Progenitor cell of endocrine pancreas (in vitro differentiated cells): ENCODE data around the gene PCCA. TPM values are rescaled to one million over a fixed set of nuclear protein-coding genes. Genes with fewer than 3 reads are reported as not detected.

Experiments
- DNase-seq: peaks from one replicate; pipeline ENCODE4 v3.0.0; 2021; ENCODE audit warnings: low spot score; ENCODE audit not compliant: unreplicated experiment
- H3K27ac Mint-ChIP-seq: 2 replicates; pipeline ENCODE4 v1.8.0; 2021; ENCODE audit warnings: mild to moderate bottlenecking, moderate library complexity, mixed read lengths
- H3K27me3 Mint-ChIP-seq: 2 replicates; pipeline ENCODE4 v1.8.0; 2021; ENCODE audit warnings: mixed read lengths
- H3K36me3 Mint-ChIP-seq: 2 replicates; pipeline ENCODE4 v1.8.0; 2022; ENCODE audit warnings: mixed read lengths; ENCODE audit not compliant: insufficient read depth
- H3K4me1 Mint-ChIP-seq: 2 replicates; pipeline ENCODE4 v1.8.0; 2021; ENCODE audit warnings: low read depth, mixed read lengths
- H3K4me3 Mint-ChIP-seq: 2 replicates; pipeline ENCODE4 v1.8.0; 2021; ENCODE audit warnings: low read depth, mild to moderate bottlenecking, moderate library complexity, mixed read lengths
- H3K9me3 Mint-ChIP-seq: 2 replicates; pipeline ENCODE4 v1.8.0; 2021; ENCODE audit warnings: low read depth, mixed read lengths
- CTCF ChIP-seq: fragments of 200-600 bp; sonication (generic); IDR thresholded peaks from one replicate; pipeline ENCODE4 v1.5.0; 2021; ENCODE audit warnings: antibody characterized with exemption, mild to moderate bottlenecking; ENCODE audit not compliant: unreplicated experiment
- total RNA-seq: library from RNA; stranded (reverse); gene quantifications from 2 replicates; pipeline ENCODE4 v1.2.1, GENCODE V29; 2021

Gene PCCA
- total RNA-seq, 1 donor from 2014 or later, result 48.1 TPM

GRCh38 chr13:100397627-100398026 lies 308.7 kb downstream of the PCCA start:
- Mint-ChIP-seq H3K4me3 (no peak overlapping the region), H3K27ac (no peak overlapping the region), H3K9me3 (peaks cover 3% of the 10 kb centered on the region), H3K4me1 (peaks cover 2% of the 10 kb centered on the region), H3K27me3 (no peaks in the 10 kb centered on the region), H3K36me3 (peaks cover 10% of the 10 kb centered on the region)
- no peak for TF ChIP-seq CTCF
- no peak for DNase-seq

GRCh38 chr13:100398360-100398759 lies 309.5 kb downstream of the PCCA start:
- peaks cover 2% of the 10 kb centered on the region for H3K4me1 Mint-ChIP-seq
- no peak for TF ChIP-seq CTCF
- H3K9me3 Mint-ChIP-seq, result peaks cover 10% of the 10 kb centered on the region
- peaks cover 17% of the 10 kb centered on the region for H3K36me3 Mint-ChIP-seq
- DNase-seq, result no peak
- no peak overlapping the region for H3K4me3 Mint-ChIP-seq
- H3K27ac Mint-ChIP-seq, result no peak overlapping the region
- H3K27me3 Mint-ChIP-seq, result no peaks in the 10 kb centered on the region

- Mint-ChIP-seq H3K9me3 (peaks cover 18% of the 10 kb centered on the region), H3K4me1 (peaks cover 2% of the 10 kb centered on the region), H3K27me3 (no peaks in the 10 kb centered on the region), H3K27ac (no peak overlapping the region), H3K36me3 (peaks cover 26% of the 10 kb centered on the region), H3K4me3 (no peak overlapping the region)
- TF ChIP-seq CTCF, result no peak
- no peak for DNase-seq
Observed at GRCh38 chr13:100399455-100399854, 310.6 kb downstream of the PCCA start.

GRCh38 chr13:100403675-100404074 lies 314.8 kb downstream of the PCCA start:
- H3K27ac Mint-ChIP-seq, result no peak overlapping the region
- H3K36me3 Mint-ChIP-seq, result peaks cover 49% of the 10 kb centered on the region
- H3K9me3 Mint-ChIP-seq, result peaks cover 39% of the 10 kb centered on the region
- no peaks in the 10 kb centered on the region for H3K4me1 Mint-ChIP-seq
- no peak for DNase-seq
- no peak for TF ChIP-seq CTCF
- no peaks in the 10 kb centered on the region for H3K27me3 Mint-ChIP-seq
- H3K4me3 Mint-ChIP-seq, result no peak overlapping the region

- Mint-ChIP-seq H3K4me3 (no peak overlapping the region), H3K27ac (no peak overlapping the region), H3K4me1 (no peaks in the 10 kb centered on the region), H3K9me3 (peaks cover 41% of the 10 kb centered on the region), H3K36me3 (peaks cover 47% of the 10 kb centered on the region), H3K27me3 (no peaks in the 10 kb centered on the region)
- no peak for DNase-seq
- TF ChIP-seq CTCF, result no peak
Observed at GRCh38 chr13:100409132-100409531, 320.2 kb downstream of the PCCA start.
